Effector memory CD8-positive, alpha-beta T cell (primary cell): ENCODE measurements around the gene KRTAP4-7.
"Not testable (repeated sequence)": the region's sequence is repeated elsewhere in the genome, so short reads cannot be mapped to it uniquely, and the experiment has no call there.

Source experiments
- ATAC-seq: fragments of 150-1000 bp; cut with Tn5 transposase; replicated peaks from 2 replicates; pipeline ENCODE4 v1.10.0; 2021; ENCODE audit warnings: mild to moderate bottlenecking, moderate library complexity
- DNase-seq, 3 experiments: peaks; one replicate each; pipeline ENCODE4 v3.0.0; 2021
- H3K27ac Mint-ChIP-seq, 2 donors: one replicate each; pipeline ENCODE4 v1.8.0; 2022; ENCODE audit warnings: mild to moderate bottlenecking in 2 of 2, mixed read lengths in 2 of 2, moderate library complexity in 2 of 2
- H3K27me3 Mint-ChIP-seq, 2 donors: one replicate each; pipeline ENCODE4 v1.8.0; 2022; ENCODE audit warnings: mixed read lengths in 2 of 2
- H3K36me3 Mint-ChIP-seq: one replicate; pipeline ENCODE4 v1.8.0; 2022; ENCODE audit warnings: mild to moderate bottlenecking, moderate library complexity, mixed read lengths; ENCODE audit not compliant: insufficient read depth
- H3K4me1 Mint-ChIP-seq, 2 donors: one replicate each; pipeline ENCODE4 v1.8.0; 2022; ENCODE audit warnings: low read depth in 2 of 2, mixed read lengths in 2 of 2
- H3K4me3 Mint-ChIP-seq, 2 donors: one replicate each; pipeline ENCODE4 v1.8.0; 2022; ENCODE audit warnings: mild to moderate bottlenecking in 2 of 2, mixed read lengths in 2 of 2, moderate library complexity in 2 of 2
- H3K9me3 Mint-ChIP-seq, 2 donors: one replicate each; pipeline ENCODE4 v1.8.0; 2022; ENCODE audit warnings: mixed read lengths in 2 of 2

KRTAP4-7 gene

GRCh38 chr17:41073676-41074075 lies 10.3 kb upstream of the KRTAP4-7 start:
- no peak for ATAC-seq

GRCh38 chr17:41076788-41077187 lies 7.2 kb upstream of the KRTAP4-7 start:
- no peak overlapping the region for H3K4me3 Mint-ChIP-seq
- H3K27me3 Mint-ChIP-seq = peaks cover 41 to 45% of the 10 kb centered on the region in 2 donors
- H3K36me3 Mint-ChIP-seq = peaks cover 2% of the 10 kb centered on the region
- H3K27ac Mint-ChIP-seq = no peak overlapping the region
- no peaks in the 10 kb centered on the region for H3K4me1 Mint-ChIP-seq
- ATAC-seq = no peak
- no peaks in the 10 kb centered on the region for H3K9me3 Mint-ChIP-seq
- DNase-seq = no peak

More at GRCh38 chr17:41073676-41074075, 10.3 kb upstream of the KRTAP4-7 start:
- Mint-ChIP-seq H3K27ac (no peak overlapping the region), H3K4me1 (no peaks in the 10 kb centered on the region), H3K27me3 (peaks cover 25 to 38% of the 10 kb centered on the region in 2 donors), H3K36me3 (peaks cover 2% of the 10 kb centered on the region), H3K4me3 (no peak overlapping the region), H3K9me3 (no peaks in the 10 kb centered on the region)
- DNase-seq = no peak

GRCh38 chr17:41082626-41083025 lies 1.3 kb upstream of the KRTAP4-7 start:
- Mint-ChIP-seq H3K9me3 (no peaks in the 10 kb centered on the region), H3K4me3 (no peak overlapping the region), H3K27ac (no peak overlapping the region), H3K4me1 (no peaks in the 10 kb centered on the region), H3K36me3 (no peaks in the 10 kb centered on the region), H3K27me3 (peaks cover 41 to 52% of the 10 kb centered on the region in 2 donors)
- DNase-seq (no peak), ATAC-seq (no peak)

GRCh38 chr17:41083427-41083826 lies 523 bp upstream of the KRTAP4-7 start:
- peaks cover 36 to 60% of the 10 kb centered on the region in 2 donors for H3K27me3 Mint-ChIP-seq
- H3K4me3 Mint-ChIP-seq, H3K36me3 Mint-ChIP-seq, ATAC-seq, H3K4me1 Mint-ChIP-seq, DNase-seq, H3K9me3 Mint-ChIP-seq, H3K27ac Mint-ChIP-seq: not testable (repeated sequence)

- ATAC-seq, H3K27ac Mint-ChIP-seq, H3K4me1 Mint-ChIP-seq, DNase-seq, H3K9me3 Mint-ChIP-seq, H3K4me3 Mint-ChIP-seq, H3K36me3 Mint-ChIP-seq: not testable (repeated sequence)
- H3K27me3 Mint-ChIP-seq = peaks cover 28 to 34% of the 10 kb centered on the region in 2 donors
Observed at GRCh38 chr17:41088760-41089352, 4.9 kb downstream of the KRTAP4-7 start.

- peaks cover 33 to 59% of the 10 kb centered on the region in 2 donors for H3K27me3 Mint-ChIP-seq
- H3K36me3 Mint-ChIP-seq = no peaks in the 10 kb centered on the region
- ATAC-seq (no peak), DNase-seq (no peak)
- H3K4me3 Mint-ChIP-seq = no peak overlapping the region
- no peak overlapping the region for H3K27ac Mint-ChIP-seq
- no peaks in the 10 kb centered on the region for H3K9me3 Mint-ChIP-seq
- H3K4me1 Mint-ChIP-seq = peaks cover 0 to 1% of the 10 kb centered on the region in 2 donors
Observed at GRCh38 chr17:41096055-41096454, 12.1 kb downstream of the KRTAP4-7 start.

- no peak for DNase-seq
- H3K27me3 Mint-ChIP-seq = peaks cover 33 to 59% of the 10 kb centered on the region in 2 donors
- H3K4me3 Mint-ChIP-seq = no peak within 1 kb of the TSS
- H3K27ac Mint-ChIP-seq = no peak within 1 kb of the TSS
- no peak for ATAC-seq
- peaks cover 0 to 1% of the 10 kb centered on the region in 2 donors for H3K4me1 Mint-ChIP-seq
- no peaks in the 10 kb centered on the region for H3K36me3 Mint-ChIP-seq
- no peaks in the 10 kb centered on the region for H3K9me3 Mint-ChIP-seq
Observed at GRCh38 chr17:41098042-41098441, 14.1 kb downstream of the KRTAP4-7 start, which contains the start of gene KRTAP4-8. Gene KRTAP4-8 (minus strand): TSS chr17:41098142. CDS start chr17:41098084, 58 bp downstream.

GRCh38 chr17:41098481-41098880 lies 14.5 kb downstream of the KRTAP4-7 start:
- Mint-ChIP-seq H3K27ac (no peak overlapping the region), H3K36me3 (no peaks in the 10 kb centered on the region), H3K4me1 (peaks cover 0 to 1% of the 10 kb centered on the region in 2 donors), H3K4me3 (no peak overlapping the region), H3K9me3 (no peaks in the 10 kb centered on the region), H3K27me3 (peaks cover 33 to 59% of the 10 kb centered on the region in 2 donors)
- no peak for ATAC-seq
- no peak for DNase-seq

- not testable (repeated sequence) for ATAC-seq, H3K4me1 Mint-ChIP-seq, H3K4me3 Mint-ChIP-seq, H3K36me3 Mint-ChIP-seq, DNase-seq, H3K9me3 Mint-ChIP-seq, H3K27ac Mint-ChIP-seq
- H3K27me3 Mint-ChIP-seq = peaks cover 33 to 52% of the 10 kb centered on the region in 2 donors
Observed at GRCh38 chr17:41099682-41100480, 15.9 kb downstream of the KRTAP4-7 start.

- H3K36me3 Mint-ChIP-seq = no peaks in the 10 kb centered on the region
- no peak within 1 kb of the TSS for H3K4me3 Mint-ChIP-seq
- H3K27me3 Mint-ChIP-seq = peaks cover 35 to 45% of the 10 kb centered on the region in 2 donors
- ATAC-seq (no peak), DNase-seq (no peak)
- H3K4me1 Mint-ChIP-seq = peaks cover 0 to 3% of the 10 kb centered on the region in 2 donors
- H3K27ac Mint-ChIP-seq = no peak within 1 kb of the TSS
- H3K9me3 Mint-ChIP-seq = no peaks in the 10 kb centered on the region
Observed at GRCh38 chr17:41101586-41102259, 17.8 kb downstream of the KRTAP4-7 start, which contains the start of gene KRTAP4-16. Gene KRTAP4-16 (minus strand): TSS chr17:41102209. CDS start chr17:41102209, 0 bp downstream.

- ATAC-seq = no peak
- H3K27ac Mint-ChIP-seq = no peak overlapping the region
- H3K4me3 Mint-ChIP-seq = no peak overlapping the region
- no peak for DNase-seq
- H3K9me3 Mint-ChIP-seq = no peaks in the 10 kb centered on the region
- H3K4me1 Mint-ChIP-seq = peaks cover 0 to 4% of the 10 kb centered on the region in 2 donors
- peaks cover 24 to 39% of the 10 kb centered on the region in 2 donors for H3K27me3 Mint-ChIP-seq
- no peaks in the 10 kb centered on the region for H3K36me3 Mint-ChIP-seq
Observed at GRCh38 chr17:41103896-41104295, 19.9 kb downstream of the KRTAP4-7 start.

GRCh38 chr17:41104386-41105038 lies 20.6 kb downstream of the KRTAP4-7 start:
- DNase-seq, H3K4me1 Mint-ChIP-seq, H3K27ac Mint-ChIP-seq, ATAC-seq, H3K4me3 Mint-ChIP-seq, H3K36me3 Mint-ChIP-seq, H3K9me3 Mint-ChIP-seq: not testable (repeated sequence)
- H3K27me3 Mint-ChIP-seq = peaks cover 22 to 41% of the 10 kb centered on the region in 2 donors

- not testable (repeated sequence) for H3K27ac Mint-ChIP-seq
Observed at GRCh38 chr17:41105347-41105746, 21.4 kb downstream of the KRTAP4-7 start, which contains the start of gene KRTAP4-9. Gene KRTAP4-9 (plus strand): TSS chr17:41105389. CDS start chr17:41105389, 0 bp downstream.

More at GRCh38 chr17:41105347-41105746, 21.4 kb downstream of the KRTAP4-7 start, which contains the start of gene KRTAP4-9:
- DNase-seq, ATAC-seq, H3K36me3 Mint-ChIP-seq, H3K9me3 Mint-ChIP-seq, H3K4me1 Mint-ChIP-seq, H3K4me3 Mint-ChIP-seq: not testable (repeated sequence)
- H3K27me3 Mint-ChIP-seq = peaks cover 14 to 39% of the 10 kb centered on the region in 2 donors
